NCI-H1694 treated with DMSO at 0.1 percent for 48 hours (cell line): Measurements from ENCODE around the gene HDAC4.

Experiments used
- DNase-seq: peaks from one replicate; lab custom pipeline; 2025; lab: John Stamatoyannopoulos, UW

The HDAC4 gene

DNA sequence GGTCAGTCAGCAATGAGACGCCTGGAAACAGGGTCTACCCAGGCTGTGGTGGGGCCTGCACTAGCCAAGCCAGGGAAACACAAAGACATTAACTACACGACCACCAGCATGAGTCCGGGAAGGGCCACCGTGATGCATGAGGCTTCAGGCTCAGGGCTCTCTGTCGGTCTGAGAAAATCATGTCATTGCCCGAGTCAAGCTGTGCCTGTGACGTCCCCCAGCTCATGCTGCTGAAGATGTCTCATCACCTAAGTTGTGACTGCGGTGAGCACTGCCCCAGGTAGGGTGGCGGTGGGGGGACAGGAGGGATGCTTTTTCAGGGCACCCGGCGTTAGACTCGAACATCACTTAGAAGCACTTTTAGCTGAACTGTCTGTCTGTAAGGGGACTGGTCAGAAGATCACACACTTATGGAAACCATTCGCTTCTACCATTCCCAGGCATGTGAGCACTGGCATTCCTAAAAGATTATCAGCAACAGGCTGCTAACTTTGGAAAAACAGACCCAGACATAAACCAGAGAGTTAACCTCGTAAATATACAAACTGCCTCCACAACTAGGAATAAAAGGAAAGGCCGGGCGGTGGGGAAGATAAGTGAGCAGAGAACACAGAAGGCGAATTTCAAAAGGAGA, 234.5 kb downstream of the HDAC4 start:
- no peak for DNase-seq

DNA sequence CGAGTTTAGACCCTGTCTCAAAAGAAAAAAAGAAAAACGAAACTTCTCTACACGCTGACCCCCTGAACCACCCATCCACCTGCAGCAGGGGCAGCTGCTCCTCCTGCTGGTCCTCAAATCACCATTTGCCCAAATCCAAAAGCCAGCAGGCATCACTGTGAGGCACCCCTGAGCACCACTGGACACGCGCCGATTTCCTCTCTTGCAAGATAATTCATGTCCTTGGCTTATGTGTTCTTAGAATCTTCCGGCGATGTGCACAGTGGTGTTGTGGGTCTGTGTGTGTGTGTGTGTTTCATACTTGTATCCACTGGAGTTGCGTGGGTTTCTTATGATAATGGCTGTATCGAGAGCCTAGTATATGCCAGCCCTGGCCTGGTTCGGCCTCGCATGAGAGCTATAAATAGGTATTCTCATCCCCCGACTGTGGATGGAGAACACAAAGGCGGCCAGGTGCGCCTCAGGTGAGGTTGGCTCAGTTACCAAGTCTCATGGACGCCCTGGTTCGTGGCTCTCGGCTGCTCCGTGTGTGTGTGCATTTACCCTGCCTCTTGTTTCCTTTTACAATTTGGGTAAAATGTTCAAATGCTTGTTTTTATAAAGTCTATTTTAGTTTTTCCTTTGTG, 235.5 kb downstream of the HDAC4 start:
- DNase-seq = no peak

DNA sequence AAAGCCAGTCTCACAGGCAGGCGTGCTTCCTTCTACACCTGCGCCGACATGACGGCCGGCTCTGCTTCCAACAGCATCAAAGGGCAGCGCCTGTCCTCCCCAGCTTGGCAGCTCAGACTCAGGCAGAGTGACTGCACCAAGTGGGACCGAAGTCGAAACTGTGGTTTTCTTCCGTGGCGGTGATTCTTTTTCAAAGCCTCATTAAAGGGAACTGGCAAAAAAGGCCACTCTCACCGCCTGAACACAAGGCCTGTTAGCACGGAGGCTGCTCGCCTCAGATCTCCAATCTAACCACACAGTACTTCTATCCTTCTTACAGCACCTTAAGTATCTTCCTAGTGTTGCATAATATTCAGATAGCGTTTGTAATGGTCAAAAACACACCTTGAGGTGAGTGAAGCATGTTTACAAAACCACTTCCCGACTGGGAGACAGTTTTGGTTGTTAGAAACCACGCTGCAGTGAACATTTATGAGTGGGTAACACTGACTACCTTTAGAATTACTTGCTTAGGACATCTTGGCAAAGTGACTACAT, 236.4 kb downstream of the HDAC4 start:
- no peak for DNase-seq

DNA sequence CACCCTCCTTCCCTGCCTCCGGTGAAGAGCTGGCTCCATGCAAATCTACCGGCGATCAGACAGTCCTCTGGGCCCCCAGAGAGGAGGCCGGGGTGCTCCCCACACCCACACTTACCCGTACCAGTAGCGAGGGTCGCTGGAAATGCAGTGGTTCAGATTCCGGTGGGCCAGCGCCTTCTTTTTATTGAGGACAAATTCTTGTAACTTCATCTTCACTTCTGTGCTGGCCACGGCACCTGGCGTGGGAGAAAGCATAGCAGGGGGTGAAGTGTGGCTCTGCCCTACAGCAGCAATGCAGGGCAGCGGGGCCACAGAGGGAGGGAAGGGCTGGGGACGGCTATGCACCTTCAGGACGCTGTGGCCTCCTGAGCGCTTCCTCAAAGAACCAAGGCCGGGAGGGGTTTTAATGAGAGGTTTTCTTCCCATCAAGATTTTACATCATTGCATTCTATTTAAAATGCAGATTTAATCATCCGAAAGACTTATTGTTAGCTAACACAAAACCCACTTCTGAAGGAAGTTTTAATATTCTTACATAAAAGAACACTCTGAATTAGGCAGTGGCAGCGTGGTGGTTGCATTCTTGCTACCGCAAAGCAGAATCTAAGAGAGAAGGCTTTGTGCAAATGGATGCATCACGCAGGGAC, 237.0 kb downstream of the HDAC4 start:
- DNase-seq = no peak

DNA sequence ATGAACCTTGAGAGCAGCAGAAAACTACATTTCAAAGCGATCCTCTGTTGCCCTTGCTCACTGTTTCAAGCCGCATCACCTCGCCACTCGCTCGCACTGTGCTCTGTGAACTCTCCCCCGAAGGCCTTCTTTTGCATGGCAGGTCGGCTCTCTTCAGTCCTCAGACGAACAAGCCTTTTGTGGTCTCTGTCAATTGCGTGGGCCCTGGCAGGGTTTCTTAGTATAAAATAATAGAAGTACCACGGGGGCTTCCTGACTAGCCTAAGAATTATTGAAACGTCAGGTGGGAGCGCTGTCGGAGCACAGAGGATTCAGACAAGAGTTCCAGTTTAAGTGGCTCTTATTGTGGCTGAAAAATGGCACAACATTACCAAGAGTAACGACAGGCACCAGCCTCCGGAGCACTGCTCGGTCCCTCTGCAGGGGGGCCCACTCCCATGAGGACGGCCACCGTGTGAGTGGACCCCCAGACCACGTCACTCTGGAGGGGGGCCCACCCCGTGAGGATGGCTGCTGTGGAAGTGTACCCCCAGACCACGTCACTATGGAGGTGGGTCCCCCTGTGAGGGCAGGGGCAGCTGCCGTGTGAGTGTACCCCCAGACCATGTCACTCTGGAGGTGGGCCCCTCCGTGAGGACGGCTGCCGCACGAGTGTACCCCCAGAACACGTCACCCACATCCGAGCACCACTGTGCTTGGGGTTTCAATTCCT, 237.7 kb downstream of the HDAC4 start:
- no peak for DNase-seq

DNA sequence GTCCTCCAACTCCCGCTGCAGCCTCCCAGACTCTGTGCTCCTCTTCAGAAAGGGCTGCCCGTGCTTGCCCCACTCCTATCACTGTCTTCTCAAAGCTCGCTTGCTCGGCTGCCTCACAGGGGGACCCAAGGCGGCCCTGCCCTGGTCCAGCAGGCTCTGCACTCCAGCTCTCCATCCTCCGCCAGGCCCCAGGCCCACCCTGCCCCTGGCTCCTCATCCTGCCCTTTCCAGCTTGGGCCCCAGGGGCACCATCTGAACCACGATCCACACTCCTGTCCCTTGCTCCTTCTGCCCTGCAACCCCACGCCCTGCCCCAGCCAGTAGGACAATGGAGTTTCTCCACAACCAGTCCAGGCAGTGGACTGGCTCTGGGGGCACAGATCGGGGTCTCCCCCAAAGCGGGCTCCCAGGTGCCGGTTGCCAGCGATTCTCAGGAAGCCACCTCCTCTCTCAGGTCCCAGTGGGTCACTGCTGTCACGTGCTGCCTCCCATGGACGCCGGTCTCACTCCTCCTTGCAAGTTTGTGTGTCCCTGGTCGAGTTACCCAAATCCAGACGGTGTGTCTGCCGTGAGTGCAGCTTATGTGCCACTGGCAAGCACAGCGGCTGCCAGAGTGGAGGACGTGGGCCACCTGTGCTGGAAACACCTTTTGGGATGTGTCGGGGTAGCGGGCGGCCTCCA, 238.5 kb downstream of the HDAC4 start:
- no peak for DNase-seq

DNA sequence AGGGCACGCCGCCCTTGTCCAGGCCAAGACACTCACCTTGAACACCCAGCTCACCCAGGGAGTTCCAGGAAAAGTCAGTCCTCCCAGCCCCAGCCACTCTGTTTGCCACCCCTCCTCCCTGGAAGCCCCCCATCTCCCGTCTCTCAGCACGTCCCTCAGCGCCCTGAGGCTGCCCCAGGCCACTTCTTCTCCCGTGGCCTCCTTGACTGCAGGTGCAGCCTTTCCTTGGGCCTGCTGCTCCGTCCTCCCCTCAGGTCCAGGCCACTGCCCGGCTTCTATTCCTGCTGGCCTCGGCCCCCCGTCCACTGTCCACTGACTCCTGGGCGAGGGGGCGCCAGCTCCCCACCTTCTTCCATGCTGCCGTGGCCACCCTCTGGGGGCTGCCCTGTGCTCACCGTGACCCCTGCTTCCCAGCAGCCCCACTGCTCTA, 239.1 kb downstream of the HDAC4 start:
- DNase-seq = no peak

DNA sequence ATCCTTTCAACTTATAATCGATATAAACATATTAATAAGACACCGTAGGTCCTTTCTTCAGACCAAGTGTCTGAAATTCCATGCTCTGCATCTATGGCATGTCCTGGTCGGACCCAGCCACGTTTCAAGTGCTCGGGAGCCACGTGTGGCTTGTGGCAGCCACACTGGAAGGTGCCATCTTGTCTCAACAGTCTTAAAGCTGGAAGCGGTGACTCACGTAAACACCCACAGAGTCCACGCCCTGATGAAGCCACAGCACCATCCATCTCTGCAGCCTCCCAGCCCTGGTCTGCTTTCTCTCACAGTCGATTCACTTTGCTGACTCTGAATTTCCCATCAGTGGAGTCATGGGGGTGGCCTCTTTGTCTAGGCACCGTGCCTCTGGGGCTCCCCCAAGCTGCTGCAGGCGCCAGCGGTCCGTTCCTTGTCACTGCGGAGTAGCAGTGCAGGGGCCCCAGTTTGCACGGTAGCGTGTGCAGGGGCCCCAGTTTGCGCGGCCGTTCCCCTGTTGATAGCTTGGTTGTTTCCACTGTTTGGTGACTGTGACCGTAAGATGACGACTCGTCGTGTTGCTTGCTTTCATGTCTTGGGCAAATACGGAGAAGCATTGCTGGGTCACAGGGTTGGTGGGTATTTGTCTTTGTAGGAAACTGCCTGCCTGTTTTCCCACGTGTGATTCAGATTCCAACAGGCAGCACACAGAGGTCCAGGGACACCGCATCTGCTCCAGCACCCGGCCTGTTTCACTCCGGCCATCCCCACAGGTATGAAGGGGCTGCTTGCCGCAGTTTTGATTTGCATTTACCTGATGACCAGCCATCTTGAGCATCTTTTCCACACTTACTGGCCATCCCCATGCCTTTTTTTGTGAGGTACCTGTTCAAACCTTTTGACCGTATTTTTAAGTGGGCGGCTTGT, 240.3 kb downstream of the HDAC4 start:
- no peak for DNase-seq

DNA sequence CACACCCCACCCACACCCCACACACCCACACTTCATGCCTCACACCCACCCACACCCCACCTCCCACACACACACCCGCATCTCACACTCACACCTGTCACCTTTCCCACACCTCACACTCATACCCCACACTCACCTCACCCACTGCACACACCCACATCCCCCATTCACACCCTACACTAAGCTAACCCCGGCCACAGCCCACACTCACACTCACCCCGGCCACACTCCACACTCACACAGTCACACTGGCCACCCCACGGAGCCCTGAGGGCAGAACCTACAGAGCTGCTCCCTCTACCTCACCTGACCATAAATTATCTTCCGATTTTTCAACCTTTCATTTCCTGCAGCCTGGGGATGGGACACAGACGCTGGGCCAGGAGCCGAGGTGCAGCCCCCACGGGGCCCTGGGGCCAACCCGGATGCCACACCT, 241.3 kb downstream of the HDAC4 start:
- no peak for DNase-seq

DNA sequence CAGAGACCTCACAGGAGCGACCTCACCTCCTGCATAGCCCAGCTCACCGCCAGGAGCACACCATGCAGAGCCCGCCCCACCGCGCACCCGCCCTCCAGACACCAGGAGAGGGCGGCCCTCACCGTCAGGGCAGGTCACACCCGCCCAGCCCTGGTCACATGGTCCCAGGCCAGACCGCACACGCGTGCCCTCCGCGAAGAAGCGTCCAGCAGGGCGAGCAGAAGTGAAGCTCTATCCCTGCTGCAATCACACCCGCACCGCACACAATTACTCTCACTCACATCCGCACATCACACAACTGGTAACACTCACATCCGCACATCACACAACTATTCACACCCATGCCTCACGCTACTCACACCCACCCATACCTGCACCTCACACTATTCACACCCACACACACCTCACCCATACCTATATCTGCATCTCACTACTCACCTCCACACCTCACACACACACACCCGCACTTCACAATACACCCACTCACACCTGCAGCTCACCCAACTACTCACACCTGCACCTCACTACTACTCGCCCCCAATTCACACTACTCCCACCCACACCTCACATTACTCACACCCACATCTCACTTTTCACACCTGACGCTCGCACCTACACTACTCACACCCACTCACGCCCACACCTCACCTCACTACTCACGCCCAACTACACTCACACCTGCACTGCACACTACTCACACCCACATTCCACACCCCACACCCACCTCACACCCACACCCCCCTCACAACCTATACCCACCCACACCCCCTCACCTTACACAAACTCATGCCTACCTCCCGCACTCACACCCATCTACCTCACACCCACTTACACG, 242.0 kb downstream of the HDAC4 start:
- DNase-seq = no peak

DNA sequence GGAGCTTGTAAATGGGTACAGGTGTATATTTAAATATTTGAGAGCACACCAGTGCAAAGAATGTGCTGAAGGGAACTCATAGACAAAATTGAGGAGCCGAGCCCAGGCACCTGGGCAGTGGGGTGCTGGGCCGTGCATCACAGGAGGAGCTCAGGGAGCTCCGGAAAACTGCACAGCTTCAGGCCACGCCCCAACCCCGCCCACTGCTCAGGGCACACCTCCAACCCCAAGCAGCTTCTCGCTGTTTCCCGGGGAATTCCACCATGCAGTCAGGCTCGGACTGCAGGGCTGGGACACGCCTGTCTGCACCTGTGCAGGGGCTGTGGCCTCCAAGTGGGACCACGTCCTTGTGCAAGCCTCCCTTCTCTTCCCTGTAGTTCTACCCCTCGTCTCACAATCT, 243.0 kb downstream of the HDAC4 start:
- no peak for DNase-seq

DNA sequence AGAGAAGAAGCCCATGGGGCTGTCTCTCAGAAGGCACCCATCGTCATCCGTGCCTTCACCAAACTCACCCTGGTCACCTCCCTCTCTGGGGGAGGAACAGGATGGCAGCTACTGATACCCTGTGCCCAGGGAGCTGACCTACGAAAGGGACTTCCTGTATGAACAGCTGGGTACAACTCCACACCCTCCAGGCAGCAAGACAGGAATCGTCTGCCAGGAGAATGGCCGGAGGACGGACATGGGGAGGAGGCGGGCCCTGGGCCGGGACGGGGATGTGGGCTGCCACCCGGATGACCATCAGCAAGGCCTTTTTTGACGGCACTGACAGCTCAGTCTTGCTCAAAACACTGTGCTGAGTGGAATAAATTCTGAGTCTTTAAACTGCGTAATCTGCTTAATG, 243.6 kb downstream of the HDAC4 start:
- no peak for DNase-seq

DNA sequence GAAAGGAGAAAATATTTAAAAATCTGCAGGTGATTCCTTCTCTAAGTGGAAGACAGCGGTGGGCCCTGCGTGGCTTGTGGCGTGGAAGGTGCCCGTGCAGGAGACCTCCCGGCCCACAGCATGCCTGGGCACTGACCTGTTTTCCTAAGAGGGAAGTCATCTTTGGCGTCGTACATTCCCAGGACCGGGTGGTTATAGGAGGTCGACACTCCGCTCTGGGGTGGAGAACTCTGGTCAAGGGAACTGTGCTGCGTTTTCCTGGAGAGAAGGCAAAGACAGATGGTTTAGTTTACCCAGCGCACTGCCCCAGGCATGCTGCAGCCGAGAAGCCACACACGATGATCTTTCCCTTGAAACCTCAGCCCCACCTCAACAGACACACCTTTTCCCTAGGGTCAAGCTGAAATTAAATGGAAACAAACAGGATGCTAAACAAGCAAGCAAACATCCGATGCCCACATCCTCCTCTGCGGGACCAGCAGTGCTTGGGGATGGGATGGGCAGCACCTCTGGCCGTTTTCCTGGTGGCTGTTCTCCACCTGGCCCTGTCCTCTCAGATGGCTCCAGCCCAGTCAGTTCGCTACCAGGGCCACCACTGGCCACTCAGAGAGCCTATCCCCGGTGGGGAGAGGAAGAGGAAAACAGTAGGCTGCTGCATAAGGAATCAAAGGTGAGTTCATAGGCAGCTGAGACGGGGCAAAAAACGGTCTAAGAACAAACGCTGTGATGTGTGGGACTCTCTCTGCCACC, 244.1 kb downstream of the HDAC4 start:
- no peak for DNase-seq

DNA sequence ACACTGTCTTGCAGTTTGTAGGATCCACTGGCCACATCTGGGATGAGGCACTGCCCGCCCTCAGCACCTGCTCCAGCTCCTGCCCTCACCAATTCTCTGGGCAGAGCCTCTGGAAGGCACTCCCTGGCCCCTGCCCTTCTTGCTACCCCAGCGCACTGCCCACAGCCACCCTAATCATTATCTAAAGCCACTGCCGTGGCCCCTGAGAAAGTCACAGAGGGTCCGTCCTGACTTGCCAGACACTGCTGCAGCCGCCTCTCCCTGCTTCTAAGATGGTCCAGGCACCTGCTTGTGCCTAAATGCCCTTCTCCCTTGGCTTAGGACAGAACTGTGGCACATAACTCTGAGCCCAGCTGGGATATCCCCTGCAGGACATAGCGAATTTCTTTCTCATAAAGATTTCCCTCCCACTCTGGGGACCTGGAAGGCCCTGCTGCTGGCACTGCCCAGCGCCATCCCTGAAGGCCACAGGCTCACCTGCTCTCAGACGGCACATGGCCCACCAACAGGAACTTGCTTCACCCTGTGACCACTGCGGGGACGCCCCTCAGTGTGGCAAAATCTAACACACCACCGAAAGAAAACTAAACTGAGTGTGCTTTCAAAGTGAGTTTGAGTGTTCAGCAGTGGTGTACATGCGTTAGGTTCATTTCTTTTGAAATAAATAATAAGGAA, 244.9 kb downstream of the HDAC4 start:
- no peak for DNase-seq

DNA sequence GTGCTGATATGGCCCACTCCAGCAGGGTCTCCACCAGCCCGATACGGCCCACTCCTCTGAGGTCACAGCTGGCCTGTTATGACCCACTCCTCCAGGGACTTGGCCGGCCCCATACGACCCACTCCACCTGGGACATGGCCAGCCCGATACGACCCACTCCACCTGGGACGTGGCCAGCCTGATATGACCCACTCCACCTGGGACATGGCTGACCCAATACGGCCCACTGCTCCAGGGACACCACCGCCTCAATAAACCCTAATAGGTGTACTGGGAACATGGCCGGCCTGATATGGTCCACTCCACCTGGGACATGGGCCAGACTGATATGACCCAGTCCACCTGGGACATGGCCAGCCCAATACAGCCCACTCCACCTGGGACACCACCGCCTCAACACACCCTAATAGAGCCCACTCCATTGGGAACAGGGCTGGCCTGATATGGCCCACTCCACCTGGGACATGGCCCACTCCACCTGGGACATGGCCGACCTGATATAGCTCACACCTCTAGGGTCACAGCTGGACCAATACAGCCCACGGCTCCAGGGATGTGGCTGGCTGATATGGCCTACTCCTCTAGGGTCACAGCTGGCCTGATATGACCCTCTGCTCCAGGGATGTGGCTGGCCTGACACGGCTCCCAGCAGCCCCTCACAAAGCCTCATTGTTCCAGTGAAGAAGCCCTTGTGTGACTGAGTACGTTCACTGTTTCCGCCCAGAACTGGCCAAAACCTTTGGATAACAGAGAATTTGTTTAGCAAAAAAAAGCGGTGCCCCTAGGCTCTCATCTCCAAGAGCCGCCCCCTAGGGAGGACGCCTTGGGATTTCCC, 245.6 kb downstream of the HDAC4 start:
- no peak for DNase-seq

DNA sequence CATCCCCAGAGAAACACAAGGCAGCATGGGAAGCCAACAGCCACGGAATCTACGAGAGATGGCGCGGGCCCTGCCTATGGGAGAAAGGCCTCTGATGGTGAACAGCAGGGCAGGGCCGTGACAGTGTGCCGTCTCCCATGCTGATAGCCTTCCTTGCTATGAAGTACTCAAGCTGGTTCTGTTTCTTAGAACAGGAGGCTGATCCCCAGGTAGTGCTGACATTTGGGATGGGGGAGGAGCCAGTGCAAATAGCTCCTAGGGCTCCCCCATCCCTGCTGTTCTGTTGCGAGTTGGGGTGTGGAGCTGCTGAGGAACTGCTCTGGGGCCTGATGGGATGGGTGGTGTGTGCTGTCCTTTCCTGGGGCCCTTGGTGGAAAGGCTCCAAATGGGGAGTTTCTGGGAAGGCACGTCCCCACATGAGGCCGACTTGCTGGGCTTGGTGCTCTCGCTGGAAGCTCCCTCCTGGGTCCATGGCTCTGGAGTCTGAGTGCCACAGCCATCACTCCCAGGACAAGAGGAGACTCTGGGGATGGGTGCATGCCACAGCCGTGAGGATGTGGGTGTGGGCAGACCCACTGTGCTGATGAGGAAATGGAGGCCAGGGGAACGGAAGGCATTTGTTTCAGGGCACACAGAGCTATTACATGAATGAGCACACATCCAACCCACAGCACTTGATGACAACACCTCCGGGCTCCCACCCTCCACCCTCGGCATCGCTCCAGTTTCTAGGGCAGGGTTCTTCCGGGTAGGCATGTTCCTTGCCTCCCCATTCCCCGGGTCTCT, 246.8 kb downstream of the HDAC4 start:
- DNase-seq = no peak

DNA sequence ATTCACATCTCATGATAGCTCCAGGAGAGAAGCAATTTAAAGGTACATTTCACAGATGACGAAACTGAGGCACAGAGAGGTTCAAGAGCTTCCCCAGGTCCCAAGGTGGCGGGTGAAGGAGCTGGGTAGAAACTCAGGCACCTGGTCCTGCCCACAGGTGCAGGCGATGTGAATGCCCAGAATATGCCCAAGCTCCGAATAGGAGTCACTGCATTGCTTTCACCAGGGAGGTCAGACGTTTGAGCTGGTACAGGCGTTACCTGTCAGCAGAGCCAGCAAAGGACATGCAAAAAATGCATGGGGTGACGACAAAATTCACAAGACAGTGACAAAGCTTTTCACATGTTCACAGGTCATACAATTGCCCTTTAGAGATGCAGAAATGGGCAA, 247.9 kb downstream of the HDAC4 start:
- DNase-seq = no peak
